SK-N-MC (cell line): ENCODE results near the gene HOXD12.

Experiments used
- EZH2 ChIP-seq: fragments of 200-600 bp; sonication (generic); IDR thresholded peaks from one replicate; pipeline ENCODE4 v1.6.1; 2017; ENCODE audit warnings: antibody characterized with exemption
- POLR2AphosphoS5 ChIP-seq: IDR thresholded peaks from 2 replicates; pipeline ENCODE4 v1.6.1; 2012; ENCODE audit warnings: mild to moderate bottlenecking, low read depth, low read length, borderline replicate concordance

DNA sequence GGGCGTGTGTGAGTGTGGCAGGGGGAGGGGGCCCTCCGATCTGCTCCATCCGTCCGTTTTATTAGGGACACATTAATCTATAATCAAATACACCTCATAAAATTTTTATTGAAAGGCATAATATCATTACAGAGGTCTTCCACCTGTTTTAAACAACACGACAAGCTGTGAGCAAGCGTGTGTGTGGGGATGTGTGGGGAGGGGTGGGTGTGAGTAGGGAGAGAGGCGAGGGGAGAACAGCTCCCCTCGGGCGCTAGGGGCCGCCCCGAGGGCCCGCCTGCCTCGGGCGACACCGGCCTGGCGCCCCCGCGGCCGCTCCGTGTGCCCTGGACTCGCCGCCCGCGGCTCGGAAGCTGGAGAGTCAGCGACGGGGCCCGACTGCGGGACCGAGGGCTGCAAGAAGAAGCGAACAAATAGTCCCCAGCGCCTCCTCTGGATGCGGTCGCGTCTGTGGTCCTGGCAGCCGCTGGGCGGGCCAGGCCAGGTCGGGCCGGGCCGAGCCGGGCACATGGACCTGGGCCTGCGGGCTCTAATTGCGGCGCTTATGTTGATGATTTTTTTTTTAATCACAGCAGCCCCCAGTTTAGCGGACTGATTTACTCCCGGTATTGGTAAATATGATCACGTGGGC is 22.6 kb downstream of the HOXD12 start:
- TF ChIP-seq EZH2 (no peak), POLR2AphosphoS5 (no peak)
